ENCODE results near the gene GRK2.
"Not testable (repeated sequence)": the region's sequence is repeated elsewhere in the genome, so short reads cannot be mapped to it uniquely, and the experiment has no call there.

Gene GRK2

DNA sequence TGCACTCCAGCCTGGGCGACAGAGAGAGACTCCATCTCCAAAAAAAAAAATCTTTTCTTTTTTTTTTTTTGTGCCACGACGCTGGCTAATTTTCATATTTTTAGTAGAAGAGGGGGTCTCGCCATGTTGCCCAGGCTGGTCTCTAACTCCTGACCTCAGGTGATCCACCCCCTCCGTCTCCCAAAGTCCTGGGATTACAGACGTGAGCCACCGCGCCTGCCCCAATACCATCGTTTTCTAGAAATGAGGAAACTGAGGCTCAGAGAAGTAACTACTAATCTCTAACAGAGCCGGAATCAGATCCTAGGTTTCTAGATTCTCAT, 50.6 kb downstream of the GRK2 start:
- no peak for DNase-seq

DNA sequence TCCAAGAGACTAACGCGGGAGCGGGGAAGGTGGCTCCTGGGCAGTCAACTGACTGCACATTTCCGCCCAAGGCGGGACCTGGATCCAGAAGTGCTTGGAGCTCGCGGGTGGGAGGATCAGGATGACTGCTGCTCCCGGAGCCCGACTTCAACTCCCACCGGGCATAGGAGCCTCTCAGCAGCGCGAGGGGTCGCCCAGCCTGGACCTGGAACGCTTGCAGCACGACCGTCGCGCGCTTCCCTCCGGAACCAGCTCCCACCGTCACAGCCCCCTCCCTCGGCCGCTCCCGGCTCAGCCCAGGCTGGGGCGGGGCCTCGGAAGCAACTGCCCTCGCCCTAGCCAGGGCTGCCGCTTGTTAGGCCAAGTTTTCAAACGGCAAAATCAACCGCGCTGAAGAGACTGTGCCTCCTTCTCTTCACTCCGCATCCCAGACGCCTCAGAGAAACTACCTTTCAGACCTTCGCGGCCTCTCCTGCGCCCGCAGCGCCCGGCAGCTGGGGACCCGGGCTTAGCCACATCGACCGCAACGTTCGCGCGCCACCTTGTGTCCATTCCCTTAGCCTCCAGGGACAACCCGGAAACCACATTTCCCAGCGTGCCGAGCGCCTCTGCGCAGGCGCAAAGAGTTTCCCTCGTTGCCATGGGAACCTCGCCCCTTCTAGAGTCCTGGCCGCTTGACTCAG, 51.1 kb downstream of the GRK2 start:
- peak; percentile 88 for DNase-seq

DNA sequence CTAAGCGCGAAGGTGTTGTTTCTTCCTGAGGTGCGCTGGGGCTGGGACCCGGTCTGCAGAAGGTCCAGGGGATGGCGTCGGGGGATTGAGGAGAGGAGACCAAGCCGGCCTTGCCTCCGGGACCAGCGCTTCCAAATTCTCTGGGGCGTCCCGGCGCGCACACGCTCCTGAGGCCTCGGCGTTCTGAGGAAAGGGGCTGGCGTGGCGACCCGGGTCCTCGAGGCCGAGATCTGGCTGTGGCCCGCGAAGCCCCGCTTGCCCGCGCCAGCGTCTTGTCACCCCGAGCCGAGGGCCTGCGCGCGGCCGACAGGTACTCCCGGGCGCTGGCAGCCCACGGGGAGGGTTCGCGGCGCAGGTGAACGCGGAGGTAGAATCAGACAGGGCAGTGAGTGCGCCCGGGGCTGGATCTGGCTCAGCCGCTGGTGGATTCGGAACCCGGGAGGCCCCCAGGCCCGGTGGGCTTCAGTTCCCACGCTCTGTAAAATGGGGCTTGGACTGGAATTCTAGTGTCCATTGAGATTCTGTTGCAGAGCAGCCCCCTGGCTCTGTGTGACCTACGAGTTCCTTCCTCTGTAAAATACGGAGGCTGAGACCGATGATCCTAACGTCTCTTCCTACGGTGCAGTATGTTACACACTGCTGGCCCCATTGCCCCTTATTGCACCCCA, 51.7 kb downstream of the GRK2 start:
- DNase-seq = no peak

DNA sequence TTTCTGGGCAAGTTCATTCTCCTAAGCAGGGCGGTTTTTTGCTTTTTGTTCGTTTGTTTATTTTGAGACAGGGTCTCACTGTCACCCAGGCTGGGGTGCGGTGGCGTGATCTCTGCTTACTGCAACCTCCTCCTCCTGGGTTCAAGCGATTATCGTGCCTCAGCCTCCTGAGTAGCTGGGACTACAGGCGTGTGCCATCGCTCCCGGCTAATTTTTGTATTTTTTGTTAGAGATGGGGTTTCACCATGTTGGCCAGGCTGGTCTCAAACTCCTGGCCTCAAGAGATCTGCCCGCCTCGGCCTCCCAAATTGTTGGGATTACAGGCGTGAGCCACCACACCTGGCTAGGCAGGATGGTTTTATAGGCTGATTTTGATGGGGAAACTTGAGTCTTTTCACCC, 52.6 kb downstream of the GRK2 start:
- DNase-seq = not testable (repeated sequence)

DNA sequence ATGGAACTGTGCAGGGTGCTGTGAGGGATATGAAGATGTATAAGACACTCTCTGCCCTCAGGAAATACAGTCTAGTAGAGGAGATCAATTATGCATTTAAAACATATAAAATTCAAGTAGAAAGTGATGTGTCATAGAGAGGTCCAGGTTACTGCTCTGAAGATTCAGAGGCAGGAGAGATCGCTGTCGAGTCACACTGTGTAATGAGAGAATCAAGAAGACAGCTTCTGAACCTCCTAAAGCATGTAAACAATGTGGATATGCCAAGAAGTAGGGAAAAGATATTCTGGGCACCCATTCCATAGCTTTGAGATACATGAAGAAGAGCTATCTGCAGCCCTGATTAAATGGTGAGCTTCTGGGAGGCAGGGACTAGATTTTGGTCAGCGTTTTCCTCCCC, 53.7 kb downstream of the GRK2 start:
- no peak for DNase-seq

DNA sequence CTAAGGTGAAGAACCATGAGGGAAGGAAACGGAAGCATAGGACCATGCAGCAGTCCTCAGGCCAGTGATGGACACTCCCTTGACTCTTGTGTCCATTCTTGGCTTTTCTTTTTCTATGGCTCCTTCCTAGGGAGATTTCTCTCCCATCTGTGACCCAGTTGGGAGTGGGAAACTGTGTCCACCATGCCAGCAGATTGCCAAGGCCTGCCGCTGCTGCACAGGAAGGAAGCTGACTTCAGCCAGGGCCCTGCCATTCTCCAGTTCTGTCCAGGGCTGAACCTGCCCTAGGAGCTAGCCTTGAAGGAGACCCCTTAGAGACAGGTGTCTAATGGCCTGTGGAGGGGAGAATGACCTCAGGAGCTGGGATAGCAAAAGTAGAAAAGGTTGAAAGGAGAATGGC, 54.4 kb downstream of the GRK2 start:
- no peak for DNase-seq

DNA sequence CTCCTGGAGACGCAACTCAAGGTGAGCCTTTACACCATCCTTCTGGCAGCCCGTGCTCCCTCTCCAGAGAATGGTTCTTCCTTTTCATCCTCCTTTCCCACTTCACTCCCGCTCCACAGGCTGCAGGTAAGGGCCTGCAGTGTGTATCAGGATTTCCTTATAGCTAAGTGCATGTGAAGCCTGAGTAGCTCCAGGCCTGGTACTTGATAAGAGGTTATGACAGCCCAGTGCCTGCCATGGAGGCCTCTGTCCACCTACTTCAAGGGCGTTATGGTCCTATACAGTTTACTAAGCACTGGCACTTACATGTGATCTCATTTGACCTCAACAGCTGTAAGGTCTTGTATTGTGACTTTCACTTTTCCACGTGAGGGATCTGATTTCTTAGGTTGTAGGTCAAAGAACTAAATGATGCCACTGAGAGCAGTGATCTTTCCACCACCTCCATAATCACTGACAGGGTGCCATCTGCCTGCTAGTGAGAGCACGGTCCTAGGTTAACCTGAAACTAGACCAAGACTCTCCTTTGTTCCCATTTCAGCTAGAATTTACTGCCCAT, 55.1 kb downstream of the GRK2 start:
- DNase-seq = no peak

DNA sequence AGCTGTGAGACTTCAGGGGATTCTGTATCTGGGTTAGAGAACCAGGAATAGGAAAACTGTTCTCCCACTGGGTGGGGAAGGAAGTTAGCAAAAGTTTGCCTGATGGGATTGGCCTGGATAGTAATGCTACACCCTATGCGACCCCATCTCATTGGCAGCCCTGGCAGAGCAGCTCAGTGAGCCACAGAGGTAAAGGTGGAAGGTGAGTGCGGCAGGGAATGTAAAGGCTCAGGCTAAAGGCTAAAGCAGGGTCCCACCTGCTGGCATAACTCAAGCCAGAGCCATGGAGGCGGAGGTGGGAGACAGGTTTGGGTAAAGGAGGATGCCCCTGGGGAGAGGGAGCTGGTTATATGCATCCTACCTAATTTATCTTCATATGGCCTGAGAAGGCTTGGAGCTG, 55.8 kb downstream of the GRK2 start:
- DNase-seq = no peak

DNA sequence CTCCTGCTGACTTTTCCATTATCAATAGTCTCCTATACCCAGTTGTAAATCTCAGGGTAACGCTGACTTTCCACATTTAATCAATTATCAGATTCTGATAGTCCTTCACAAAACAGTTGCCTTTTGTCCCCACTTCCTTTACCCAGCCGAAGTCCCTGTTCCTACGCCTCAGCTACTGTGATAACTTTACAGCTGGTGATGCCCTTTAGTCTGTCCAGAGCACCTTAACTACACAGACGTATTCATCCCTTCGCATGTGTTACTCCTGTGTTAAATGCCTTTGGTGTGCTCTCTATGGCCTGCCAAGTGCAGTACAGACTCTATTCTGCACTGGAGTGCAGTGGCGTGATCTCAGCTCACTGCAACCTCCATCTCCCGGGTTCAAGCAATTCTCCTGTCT, 57.3 kb downstream of the GRK2 start:
- DNase-seq = no peak

DNA sequence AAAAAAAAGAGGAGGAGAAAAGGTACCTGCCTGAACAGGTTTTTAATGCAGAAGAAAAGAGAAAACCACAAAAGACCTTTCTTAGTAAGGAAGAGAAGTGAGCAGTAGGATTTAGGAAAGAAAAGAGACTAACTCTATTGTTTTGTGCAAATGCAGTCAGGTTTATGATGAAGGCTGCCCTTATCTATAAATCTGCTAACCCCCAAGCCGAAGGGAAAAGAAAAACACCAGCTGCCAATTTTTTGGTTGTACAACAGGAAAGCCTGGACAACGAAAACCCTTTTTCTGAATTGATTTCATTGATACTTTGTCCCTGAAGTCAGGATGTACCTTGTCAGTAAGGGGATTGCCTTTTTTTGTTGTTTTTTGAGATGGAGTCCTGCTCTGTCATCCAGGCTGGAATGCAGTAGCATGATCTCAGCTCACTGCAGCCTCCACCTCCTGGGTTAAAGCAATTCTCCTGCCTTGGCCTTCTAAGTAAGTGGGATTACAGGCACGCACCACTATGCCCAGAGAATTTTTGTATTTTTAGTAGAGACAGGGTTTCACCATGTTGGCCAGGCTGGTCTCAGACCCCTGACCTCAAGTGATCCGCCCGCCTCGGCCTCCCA, 65.9 kb downstream of the GRK2 start:
- no peak for DNase-seq
